PFSK-1 (cell line): Measurements from ENCODE around the gene ACTN4.

Experiments
- FOXP2 ChIP-seq: optimal IDR thresholded peaks from 2 replicates; pipeline ENCODE3; 2011; ENCODE audit warnings: borderline replicate concordance, control low read depth, inconsistent platforms; ENCODE audit not compliant: insufficient read depth; ENCODE audit errors: extremely low read length, extremely low read depth
- POLR2AphosphoS5 ChIP-seq: IDR thresholded peaks from 2 replicates; pipeline ENCODE4 v1.6.1; 2012; ENCODE audit warnings: low read depth, mild to moderate bottlenecking, control low read depth, low read length, moderate library complexity
- REST ChIP-seq, 2 experiments: IDR thresholded peaks; 2 replicates each; pipeline versions ENCODE4 v1.6.1 to v1.8.0; 2011 to 2012; ENCODE audit warnings: low read depth in 2 of 2, low read length in 2 of 2, control low read depth in 1 of 2, inconsistent platforms in 1 of 2, mild to moderate bottlenecking in 1 of 2, moderate library complexity in 1 of 2; ENCODE audit not compliant: insufficient read depth in 1 of 2
- SIN3A ChIP-seq: IDR thresholded peaks from 2 replicates; pipeline ENCODE4 v1.6.1; 2012; ENCODE audit warnings: mild to moderate bottlenecking, low read length, moderate library complexity, borderline replicate concordance; ENCODE audit not compliant: insufficient read depth
- TAF1 ChIP-seq: IDR thresholded peaks from 2 replicates; pipeline ENCODE4 v1.6.1; 2012; ENCODE audit warnings: low read length, control low read depth, borderline replicate concordance; ENCODE audit not compliant: insufficient read depth

The ACTN4 gene

GRCh38 chr19:38691938-38692457 lies 44.5 kb downstream of the ACTN4 start:
- TF ChIP-seq FOXP2 (no peak), TAF1 (no peak), SIN3A (no peak), REST (IDR thresholded peaks at IDR 0.05; ENCODE audit: insufficient read depth in 1 of 2, low read depth in 2 of 2, low read length in 2 of 2) (no peak)

GRCh38 chr19:38692458-38693379 lies 45.3 kb downstream of the ACTN4 start:
- TF ChIP-seq TAF1 (no peak), FOXP2 (no peak), SIN3A (no peak), REST (IDR thresholded peaks at IDR 0.05; ENCODE audit: insufficient read depth in 1 of 2, low read depth in 2 of 2, low read length in 2 of 2) (no peak), POLR2AphosphoS5 (no peak)

GRCh38 chr19:38693380-38694223 lies 46.2 kb downstream of the ACTN4 start:
- no peak for TF ChIP-seq REST (IDR thresholded peaks at IDR 0.05; ENCODE audit: insufficient read depth in 1 of 2, low read depth in 2 of 2, low read length in 2 of 2)
- TF ChIP-seq SIN3A, result peak; percentile 7; the same call in 1 of the 2 replicates

GRCh38 chr19:38695317-38695683 lies 47.9 kb downstream of the ACTN4 start:
- TF ChIP-seq REST (IDR thresholded peaks at IDR 0.05; ENCODE audit: insufficient read depth in 1 of 2, low read depth in 2 of 2, low read length in 2 of 2) (no peak), POLR2AphosphoS5 (no peak), FOXP2 (no peak), TAF1 (no peak), SIN3A (no peak)
